GM23338 (cell line): Measurements from ENCODE around the gene AMZ1. TPM values are rescaled to one million over a fixed set of nuclear protein-coding genes. Genes with fewer than 3 reads are reported as not detected.

Experiments
- ATAC-seq: fragments of 200-7000 bp; cut with Tn5 transposase; 3 replicates; pipeline ENCODE4 v1.9.1; 2020
- DNase-seq: peaks from one replicate; pipeline ENCODE4 v3.0.0-alpha.2; 2015; ENCODE audit warnings: low spot score
- H2AFZ ChIP-seq: fragments of 200-600 bp; sonication (generic); 2 replicates; pipeline ENCODE4 v1.8.0; 2016; ENCODE audit warnings: antibody characterized with exemption, mild to moderate bottlenecking, moderate library complexity
- H3F3A ChIP-seq: fragments of 200-600 bp; sonication (generic); replicated peaks from 2 replicates; pipeline ENCODE4 v1.8.0; 2017; ENCODE audit warnings: antibody characterized with exemption, mixed run types, low read depth
- H3K27ac ChIP-seq: fragments of 200-600 bp; sonication (generic); 2 replicates; pipeline ENCODE4 v1.6.1; 2016; ENCODE audit warnings: low read depth
- H3K27me3 ChIP-seq: fragments of 200-600 bp; sonication (generic); 2 replicates; pipeline ENCODE4 v1.8.0; 2016; ENCODE audit warnings: mild to moderate bottlenecking, mixed run types, moderate library complexity; ENCODE audit not compliant: insufficient read depth
- H3K36me3 ChIP-seq: fragments of 200-600 bp; sonication (generic); 2 replicates; pipeline ENCODE4 v1.8.0; 2016; ENCODE audit warnings: mild to moderate bottlenecking; ENCODE audit not compliant: insufficient read depth
- H3K4me1 ChIP-seq: fragments of 200-600 bp; sonication (generic); 2 replicates; pipeline ENCODE4 v1.8.0; 2016; ENCODE audit warnings: mild to moderate bottlenecking, moderate library complexity; ENCODE audit not compliant: insufficient read depth
- H3K4me2 ChIP-seq: fragments of 200-600 bp; sonication (generic); 2 replicates; pipeline ENCODE4 v1.7.1; 2017; ENCODE audit warnings: mixed run types
- H3K4me3 ChIP-seq: fragments of 200-600 bp; sonication (generic); 2 replicates; pipeline ENCODE4 v1.6.1; 2016; ENCODE audit warnings: mixed run types
- H3K79me2 ChIP-seq: fragments of 200-600 bp; sonication (generic); replicated peaks from 2 replicates; pipeline ENCODE4 v1.8.0; 2017; ENCODE audit warnings: mild to moderate bottlenecking; ENCODE audit not compliant: insufficient read depth
- H3K9me2 ChIP-seq: fragments of 200-600 bp; sonication (generic); 2 replicates; pipeline ENCODE4 v1.8.0; 2017; ENCODE audit not compliant: insufficient read depth
- H4K20me1 ChIP-seq: fragments of 200-600 bp; sonication (generic); replicated peaks from 2 replicates; pipeline ENCODE4 v1.8.0; 2017; ENCODE audit warnings: mild to moderate bottlenecking; ENCODE audit not compliant: insufficient read depth
- H3K27ac Mint-ChIP-seq: 2 replicates; pipeline ENCODE4 v1.8.0; 2020; ENCODE audit warnings: inconsistent platforms, mild to moderate bottlenecking, moderate library complexity, mixed read lengths
- H3K27me3 Mint-ChIP-seq: 3 replicates; pipeline ENCODE4 v1.8.0; 2022; ENCODE audit warnings: low read depth, mild to moderate bottlenecking, moderate library complexity, mixed read lengths, inconsistent platforms; ENCODE audit not compliant: insufficient read depth, poor library complexity
- H3K36me3 Mint-ChIP-seq: 3 replicates; pipeline ENCODE4 v1.8.0; 2021; ENCODE audit warnings: low read depth, mild to moderate bottlenecking, inconsistent platforms, moderate library complexity, mixed read lengths
- H3K4me1 Mint-ChIP-seq: 3 replicates; pipeline ENCODE4 v1.8.0; 2020; ENCODE audit warnings: mild to moderate bottlenecking, inconsistent platforms, mixed read lengths
- H3K4me3 Mint-ChIP-seq: 3 replicates; pipeline ENCODE4 v1.8.0; 2021; ENCODE audit warnings: moderate library complexity, mild to moderate bottlenecking, inconsistent platforms, mixed read lengths
- H3K9me3 Mint-ChIP-seq: 3 replicates; pipeline ENCODE4 v1.8.0; 2020; ENCODE audit warnings: moderate library complexity, mild to moderate bottlenecking, inconsistent platforms, mixed read lengths
- ETS1 ChIP-seq: IDR thresholded peaks from 2 replicates; pipeline ENCODE4 v1.6.1; 2016; ENCODE audit warnings: antibody characterized with exemption
- EZH2 ChIP-seq: fragments of 200-600 bp; sonication (generic); IDR thresholded peaks from one replicate; pipeline ENCODE4 v1.8.0; 2017; ENCODE audit warnings: antibody characterized with exemption, mild to moderate bottlenecking, low read depth; ENCODE audit not compliant: unreplicated experiment
- EZH2phosphoT487 ChIP-seq: fragments of 200-600 bp; sonication (generic); IDR thresholded peaks from one replicate; pipeline ENCODE4 v1.8.1; 2018; ENCODE audit warnings: antibody characterized with exemption; ENCODE audit not compliant: unreplicated experiment
- NANOG ChIP-seq: IDR thresholded peaks from 2 replicates; pipeline ENCODE4 v1.6.1; 2016; ENCODE audit warnings: antibody characterized with exemption, borderline replicate concordance
- POLR2AphosphoS5 ChIP-seq: IDR thresholded peaks from 2 replicates; pipeline ENCODE4 v1.6.1; 2016; ENCODE audit warnings: antibody characterized with exemption, low read depth
- REST ChIP-seq: IDR thresholded peaks from one replicate; pipeline ENCODE4 v1.6.1; 2018; ENCODE audit warnings: antibody characterized with exemption; ENCODE audit not compliant: unreplicated experiment
- STAT1 ChIP-seq: IDR thresholded peaks from one replicate; pipeline ENCODE4 v1.6.1; 2016; ENCODE audit warnings: antibody characterized with exemption; ENCODE audit not compliant: unreplicated experiment
- polyA plus RNA-seq: library from polyadenylated mRNA; unstranded; fragments of >200 nt; fragmentation: Nextera tagmentation; extraction: Ambion mirVana; gene quantifications from 2 replicates; pipeline ENCODE4 v1.2.1, GENCODE V29; 2016
- total RNA-seq: library from RNA; depleted of rRNA; stranded (reverse); fragments of >200 nt; shearing (Covaris generic); gene quantifications from 2 replicates; pipeline ENCODE4 v1.2.3, GENCODE V29; 2014
- TF ChIP-seq, protein P1 (sequence below), 2 experiments: fragments of 200-600 bp in 1 of 2; sonication (generic) in 1 of 2; conservative IDR thresholded peaks; 2 replicates each; pipeline versions ENCODE4 v1.5.1 to v1.6.1; 2016 to 2017; ENCODE audit warnings: antibody characterized with exemption in 2 of 2, low read depth in 2 of 2, mild to moderate bottlenecking in 2 of 2, moderate library complexity in 1 of 2

Gene AMZ1
- total and polyA plus RNA-seq, 2 experiments from 2014 or later: 0.73 to 4.5 TPM

DNA sequence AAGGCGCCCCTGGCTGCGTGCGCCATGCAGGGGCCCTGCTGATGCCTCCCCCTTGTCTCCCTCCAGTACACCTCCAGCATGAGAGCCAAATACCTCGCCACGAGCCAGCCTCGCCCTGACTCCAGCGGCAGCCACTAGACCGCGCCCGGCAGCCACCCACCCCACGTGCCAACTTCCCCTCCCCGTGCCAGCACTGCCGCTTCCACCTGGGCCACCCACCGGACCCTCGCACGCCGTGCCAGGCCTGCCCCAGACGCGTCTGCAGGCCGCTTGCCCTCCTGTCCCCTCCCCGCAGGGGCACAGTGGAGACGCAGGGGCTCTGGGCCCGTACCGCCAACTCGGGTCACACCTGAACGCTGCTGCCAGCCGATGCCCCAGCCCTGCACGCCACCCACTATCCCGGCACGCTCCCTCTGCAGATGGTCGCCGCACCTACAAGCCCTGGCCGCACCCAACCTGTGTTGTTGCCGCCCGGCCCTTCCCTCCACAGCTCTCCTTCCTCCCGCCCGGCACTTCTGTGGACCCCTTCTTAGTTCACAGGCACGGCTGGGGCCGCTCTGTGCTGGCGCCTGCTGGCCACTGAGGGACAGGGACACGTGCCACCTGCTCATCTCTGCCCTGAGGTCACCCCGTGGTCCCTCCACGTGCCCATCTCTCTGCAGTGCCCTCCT lies 26.3 kb upstream of the AMZ1 start:
- H3K4me3 ChIP-seq: no peak overlapping the region
- Mint-ChIP-seq H3K27ac (no peak overlapping the region), H3K36me3 (peaks cover 9% of the 10 kb centered on the region), H3K9me3 (peaks cover 3% of the 10 kb centered on the region; the same call in 1 of the 3 replicates), H3K4me3 (no peak overlapping the region), H3K27me3 (peaks cover 12% of the 10 kb centered on the region), H3K4me1 (peaks cover 9% of the 10 kb centered on the region)
- no peak overlapping the region for H3K27ac ChIP-seq
- no peaks in the 10 kb centered on the region; the same call in 1 of the 2 replicates for H4K20me1 ChIP-seq
- no peaks in the 10 kb centered on the region; the same call in 1 of the 2 replicates for H3K4me1 ChIP-seq
- DNase-seq (peak; percentile 65), ATAC-seq (peak; percentile 6; the same call in 2 of the 3 replicates)
- no peaks in the 10 kb centered on the region for H3K79me2 ChIP-seq
- no peak overlapping the region for H3K4me2 ChIP-seq
- TF ChIP-seq EZH2phosphoT487 (no peak), ETS1 (no peak), POLR2AphosphoS5 (no peak; the same call in 1 of the 2 replicates), EZH2 (no peak), STAT1 (no peak), NANOG (no peak), REST (no peak)
- TF ChIP-seq, protein P1, sequence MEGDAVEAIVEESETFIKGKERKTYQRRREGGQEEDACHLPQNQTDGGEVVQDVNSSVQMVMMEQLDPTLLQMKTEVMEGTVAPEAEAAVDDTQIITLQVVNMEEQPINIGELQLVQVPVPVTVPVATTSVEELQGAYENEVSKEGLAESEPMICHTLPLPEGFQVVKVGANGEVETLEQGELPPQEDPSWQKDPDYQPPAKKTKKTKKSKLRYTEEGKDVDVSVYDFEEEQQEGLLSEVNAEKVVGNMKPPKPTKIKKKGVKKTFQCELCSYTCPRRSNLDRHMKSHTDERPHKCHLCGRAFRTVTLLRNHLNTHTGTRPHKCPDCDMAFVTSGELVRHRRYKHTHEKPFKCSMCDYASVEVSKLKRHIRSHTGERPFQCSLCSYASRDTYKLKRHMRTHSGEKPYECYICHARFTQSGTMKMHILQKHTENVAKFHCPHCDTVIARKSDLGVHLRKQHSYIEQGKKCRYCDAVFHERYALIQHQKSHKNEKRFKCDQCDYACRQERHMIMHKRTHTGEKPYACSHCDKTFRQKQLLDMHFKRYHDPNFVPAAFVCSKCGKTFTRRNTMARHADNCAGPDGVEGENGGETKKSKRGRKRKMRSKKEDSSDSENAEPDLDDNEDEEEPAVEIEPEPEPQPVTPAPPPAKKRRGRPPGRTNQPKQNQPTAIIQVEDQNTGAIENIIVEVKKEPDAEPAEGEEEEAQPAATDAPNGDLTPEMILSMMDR (conservative IDR thresholded peaks at IDR 0.05; ENCODE audit: low read depth in 2 of 2): peak in 1 of 2 experiments; percentile 51; a peak in 2 of 4 replicates
- no peaks in the 10 kb centered on the region for H3K27me3 ChIP-seq
- H3K9me2 ChIP-seq: no peaks in the 10 kb centered on the region
- no peak overlapping the region for H2AFZ ChIP-seq
- no peaks in the 10 kb centered on the region for H3F3A ChIP-seq
- H3K36me3 ChIP-seq: no peaks in the 10 kb centered on the region
